Vagina (tissue), 2 donors: ENCODE results near the gene PPP5C. TPM values are rescaled to one million over a fixed set of nuclear protein-coding genes. Genes with fewer than 3 reads are reported as not detected.

Source experiments
- DNase-seq, 2 donors: peaks; one replicate each; pipeline ENCODE4 v3.0.0-alpha.2; 2017; ENCODE audit errors: extremely low spot score in 2 of 2
- H3K27ac ChIP-seq: fragments of 200-600 bp; sonication (generic); one replicate; pipeline ENCODE4 v1.5.1; 2019
- H3K27me3 ChIP-seq: fragments of 200-600 bp; sonication (generic); one replicate; pipeline ENCODE4 v1.5.1; 2019
- H3K36me3 ChIP-seq, 2 donors: fragments of 200-600 bp; sonication (generic); one replicate each; pipeline ENCODE4 v1.5.1; 2017 to 2019
- H3K4me1 ChIP-seq: fragments of 200-600 bp; sonication (generic); one replicate; pipeline ENCODE4 v1.5.1; 2019
- H3K4me3 ChIP-seq, 2 donors: fragments of 200-600 bp; sonication (generic); 1 replicate in 1 of 2; 2 replicates in 1 of 2; pipeline ENCODE4 v1.5.1; 2016 to 2019
- H3K9me3 ChIP-seq: fragments of 200-600 bp; sonication (generic); one replicate; pipeline ENCODE4 v1.5.1; 2019
- CTCF ChIP-seq, 3 experiments: fragments of 450-650 bp in 2 of 3; fragments of 200-600 bp in 1 of 3; sonication (generic) in 1 of 3; IDR thresholded peaks; one replicate each; pipeline ENCODE4 v1.5.1; 2017 to 2019; ENCODE audit warnings: antibody characterized with exemption in 3 of 3, mild to moderate bottlenecking in 2 of 3, moderate library complexity in 2 of 3
- POLR2A ChIP-seq, 2 donors: fragments of 450-650 bp; IDR thresholded peaks; one replicate each; pipeline ENCODE4 v1.6.1; 2017; ENCODE audit warnings: antibody characterized with exemption in 2 of 2, mild to moderate bottlenecking in 2 of 2, moderate library complexity in 2 of 2
- POLR2AphosphoS5 ChIP-seq, 2 donors: sonication (generic); formaldehyde crosslinking; IDR thresholded peaks; one replicate each; pipeline ENCODE4 v1.9.0; 2017; ENCODE audit warnings: antibody characterized with exemption in 2 of 2, mild to moderate bottlenecking in 2 of 2, low read depth in 1 of 2; ENCODE audit not compliant: insufficient read depth in 1 of 2
- intact Hi-C: fragments of 100-400 bp; cut with DNase I; formaldehyde crosslinking; loops from one replicate; pipeline ENCODE4 v1.15.1; 2023
- total RNA-seq: library from RNA; depleted of rRNA; stranded (reverse); fragments of >200 nt; gene quantifications from one replicate; pipeline ENCODE4 v1.2.3, GENCODE V29; 2016

The PPP5C gene
- total RNA-seq, 1 donor from 2014 or later, result 60.4 TPM

- no peak overlapping the region for H3K4me3 ChIP-seq
- H3K36me3 ChIP-seq, result peaks cover 0 to 33% of the 10 kb centered on the region in 2 donors
- no peak for DNase-seq
- H3K27me3 ChIP-seq, result no peaks in the 10 kb centered on the region
- intact Hi-C loops, result no loop called here
- H3K27ac ChIP-seq, result no peak overlapping the region
- TF ChIP-seq POLR2A (IDR thresholded peaks at IDR 0.05), result no peak
- no peak for TF ChIP-seq POLR2AphosphoS5 (IDR thresholded peaks at IDR 0.05; ENCODE audit: insufficient read depth in 1 of 2, low read depth in 1 of 2)
- TF ChIP-seq CTCF (IDR thresholded peaks at IDR 0.05), result no peak
- no peaks in the 10 kb centered on the region for H3K9me3 ChIP-seq
- H3K4me1 ChIP-seq, result peaks cover 7% of the 10 kb centered on the region
Measured at GRCh38 chr19:46365561-46365960, 18.7 kb downstream of the PPP5C start.

GRCh38 chr19:46366620-46367292 lies 19.9 kb downstream of the PPP5C start:
- no peak for TF ChIP-seq CTCF (IDR thresholded peaks at IDR 0.05)
- TF ChIP-seq POLR2A (IDR thresholded peaks at IDR 0.05), result no peak
- no peak for TF ChIP-seq POLR2AphosphoS5 (IDR thresholded peaks at IDR 0.05; ENCODE audit: insufficient read depth in 1 of 2, low read depth in 1 of 2)
- H3K36me3 ChIP-seq, result peaks cover 0 to 33% of the 10 kb centered on the region in 2 donors
- peaks cover 19% of the 10 kb centered on the region for H3K4me1 ChIP-seq
- H3K27me3 ChIP-seq, result no peaks in the 10 kb centered on the region
- DNase-seq, result no peak
- H3K27ac ChIP-seq, result no peak overlapping the region
- H3K4me3 ChIP-seq, result no peak overlapping the region
- no peaks in the 10 kb centered on the region for H3K9me3 ChIP-seq
- intact Hi-C loops, result no loop called here

- no peak for TF ChIP-seq CTCF (IDR thresholded peaks at IDR 0.05)
- no peak for TF ChIP-seq POLR2AphosphoS5 (IDR thresholded peaks at IDR 0.05; ENCODE audit: insufficient read depth in 1 of 2, low read depth in 1 of 2)
- TF ChIP-seq POLR2A (IDR thresholded peaks at IDR 0.05), result no peak
- no peak for DNase-seq
- intact Hi-C loops, result no loop called here
- Histone ChIP-seq H3K36me3 (peaks cover 0 to 33% of the 10 kb centered on the region in 2 donors), H3K4me1 (peaks cover 26% of the 10 kb centered on the region), H3K27ac (no peak overlapping the region), H3K27me3 (no peaks in the 10 kb centered on the region), H3K9me3 (no peaks in the 10 kb centered on the region), H3K4me3 (no peak overlapping the region)
Measured at GRCh38 chr19:46367426-46367825, 20.5 kb downstream of the PPP5C start.

DNA sequence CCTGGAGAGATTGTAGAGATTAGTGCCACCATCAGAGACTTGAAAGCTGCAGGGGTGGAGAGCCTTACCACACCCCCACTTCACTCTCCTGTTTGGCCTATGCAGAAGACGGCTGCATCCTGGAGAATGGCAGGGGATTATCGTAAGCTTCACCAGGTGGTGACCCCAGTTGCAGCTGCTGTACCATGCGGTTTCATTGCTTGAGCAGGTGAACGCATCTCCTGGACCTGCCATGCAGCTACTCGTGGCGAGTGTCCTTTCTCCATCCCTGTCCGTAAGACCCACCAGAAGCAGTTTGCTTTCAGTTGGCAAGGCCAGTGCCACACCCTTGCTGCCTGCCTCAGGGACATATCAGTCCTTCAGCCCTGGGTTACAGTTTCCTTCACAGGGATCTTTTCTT lies 21.2 kb downstream of the PPP5C start:
- DNase-seq, result no peak
- TF ChIP-seq POLR2A (IDR thresholded peaks at IDR 0.05), result no peak
- no peak for TF ChIP-seq CTCF (IDR thresholded peaks at IDR 0.05)
- TF ChIP-seq POLR2AphosphoS5 (IDR thresholded peaks at IDR 0.05; ENCODE audit: insufficient read depth in 1 of 2, low read depth in 1 of 2), result no peak
- Histone ChIP-seq H3K4me1 (peaks cover 32% of the 10 kb centered on the region), H3K4me3 (no peak overlapping the region), H3K9me3 (no peaks in the 10 kb centered on the region), H3K27me3 (no peaks in the 10 kb centered on the region), H3K36me3 (peaks cover 0 to 33% of the 10 kb centered on the region in 2 donors), H3K27ac (no peak overlapping the region)
- intact Hi-C loops, result no loop called here

DNA sequence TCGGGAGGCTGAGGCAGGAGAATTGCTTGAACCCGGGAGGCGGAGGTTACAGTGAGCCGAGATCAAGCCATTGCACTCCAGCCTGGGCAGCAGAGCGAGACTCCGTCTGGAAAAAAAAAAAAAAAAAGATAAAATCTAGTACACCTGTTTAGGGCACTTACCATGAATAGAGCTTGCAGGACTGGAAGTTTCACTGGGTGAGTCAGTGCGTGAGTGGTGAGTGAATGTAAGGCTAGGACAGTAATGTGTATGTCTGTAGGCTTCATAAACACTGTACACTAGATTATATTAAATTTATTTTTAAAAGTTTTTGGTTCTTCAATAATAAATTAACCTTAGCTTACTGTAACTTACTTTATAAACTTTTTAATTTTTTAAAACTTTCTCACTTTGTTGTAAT lies 22.9 kb downstream of the PPP5C start:
- Histone ChIP-seq H3K4me1 (peaks cover 49% of the 10 kb centered on the region), H3K9me3 (no peaks in the 10 kb centered on the region), H3K27me3 (no peaks in the 10 kb centered on the region), H3K4me3 (no peak overlapping the region), H3K36me3 (peaks cover 0 to 16% of the 10 kb centered on the region in 2 donors), H3K27ac (no peak overlapping the region)
- TF ChIP-seq POLR2A (IDR thresholded peaks at IDR 0.05) (no peak), POLR2AphosphoS5 (IDR thresholded peaks at IDR 0.05; ENCODE audit: insufficient read depth in 1 of 2, low read depth in 1 of 2) (no peak), CTCF (IDR thresholded peaks at IDR 0.05) (no peak)
- no peak for DNase-seq
- intact Hi-C loops, result no loop called here
